ENCODE measurements around the gene ERC1. TPM values are rescaled to one million over a fixed set of nuclear protein-coding genes. Genes with fewer than 3 reads are reported as not detected.

ERC1 gene
- total RNA-seq, 1 experiment from 2014 or later = 12.3 TPM

DNA sequence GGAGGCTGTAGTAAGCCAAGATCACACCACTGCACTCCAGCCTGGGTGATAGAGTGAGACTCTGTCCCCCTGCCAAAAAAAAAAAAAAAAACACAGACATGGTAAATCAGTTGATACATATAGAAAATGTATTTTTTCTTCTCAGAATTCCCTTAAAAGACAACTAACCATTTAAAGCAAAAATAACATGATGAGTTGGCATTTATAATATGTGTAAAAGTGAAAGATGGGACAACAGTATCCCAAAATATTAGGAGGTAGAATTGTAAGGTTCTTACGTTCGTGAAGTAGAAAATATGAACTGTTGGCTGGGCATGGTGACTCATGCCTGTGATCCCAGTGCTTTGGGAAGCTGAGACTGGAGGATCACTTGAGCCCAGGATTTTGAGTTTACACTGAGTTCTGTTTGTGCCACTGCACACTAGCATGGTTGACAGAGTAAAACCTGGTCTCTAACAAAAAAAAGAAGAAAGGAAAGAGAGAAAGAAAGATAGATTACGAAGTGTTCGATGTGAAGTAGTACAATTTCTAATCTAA, 306.7 kb downstream of the ERC1 start:
- no peaks in the 10 kb centered on the region for H4K20me1 ChIP-seq (ENCODE audit: low read length)
- intact Hi-C loops (cut with micrococcal nuclease) = no loop called here
- H3K36me3 ChIP-seq (ENCODE audit: low read depth, low read length) = 0 out of 2 replicates have a peak, but pooled peaks cover 4% of the 10 kb centered on the region
- no peaks in the 10 kb centered on the region for H3K9me2 ChIP-seq (replicated peaks; ENCODE audit: low read length)
- no peaks in the 10 kb centered on the region for H3K27me3 ChIP-seq (ENCODE audit: low read length)
- DNase-seq (no peak), ATAC-seq (no peak)
- no peaks in the 10 kb centered on the region for H3K9me3 ChIP-seq (ENCODE audit: low read length)
- H3K9ac ChIP-seq (ENCODE audit: low read length) = no peak overlapping the region
- no peaks in the 10 kb centered on the region for H3K79me2 ChIP-seq (ENCODE audit: low read length)
- H3K4me3 ChIP-seq (ENCODE audit: low read length) = no peak overlapping the region
- H3K4me2 ChIP-seq (ENCODE audit: low read length) = no peak overlapping the region
- POLR2A ChIA-PET (ENCODE audit: unreplicated experiment) = no interaction called here
- CTCF ChIA-PET = no interaction called here
- BruUV-seq (replicated peaks) = no TSS peak
- TF ChIP-seq, protein P1, sequence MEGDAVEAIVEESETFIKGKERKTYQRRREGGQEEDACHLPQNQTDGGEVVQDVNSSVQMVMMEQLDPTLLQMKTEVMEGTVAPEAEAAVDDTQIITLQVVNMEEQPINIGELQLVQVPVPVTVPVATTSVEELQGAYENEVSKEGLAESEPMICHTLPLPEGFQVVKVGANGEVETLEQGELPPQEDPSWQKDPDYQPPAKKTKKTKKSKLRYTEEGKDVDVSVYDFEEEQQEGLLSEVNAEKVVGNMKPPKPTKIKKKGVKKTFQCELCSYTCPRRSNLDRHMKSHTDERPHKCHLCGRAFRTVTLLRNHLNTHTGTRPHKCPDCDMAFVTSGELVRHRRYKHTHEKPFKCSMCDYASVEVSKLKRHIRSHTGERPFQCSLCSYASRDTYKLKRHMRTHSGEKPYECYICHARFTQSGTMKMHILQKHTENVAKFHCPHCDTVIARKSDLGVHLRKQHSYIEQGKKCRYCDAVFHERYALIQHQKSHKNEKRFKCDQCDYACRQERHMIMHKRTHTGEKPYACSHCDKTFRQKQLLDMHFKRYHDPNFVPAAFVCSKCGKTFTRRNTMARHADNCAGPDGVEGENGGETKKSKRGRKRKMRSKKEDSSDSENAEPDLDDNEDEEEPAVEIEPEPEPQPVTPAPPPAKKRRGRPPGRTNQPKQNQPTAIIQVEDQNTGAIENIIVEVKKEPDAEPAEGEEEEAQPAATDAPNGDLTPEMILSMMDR (conservative IDR thresholded peaks at IDR 0.05; ENCODE audit: low read depth, low read length) = no peak
- TF ChIP-seq EZH2 (IDR thresholded peaks at IDR 0.05; ENCODE audit: low read length, unreplicated experiment) (no peak), EZH2phosphoT487 (IDR thresholded peaks at IDR 0.05; ENCODE audit: borderline replicate concordance, low read length) (no peak)
- peaks cover 9% of the 10 kb centered on the region for H3K4me1 ChIP-seq (ENCODE audit: insufficient read depth, low read length)
- no peaks in the 10 kb centered on the region for H3F3A ChIP-seq (ENCODE audit: low read length, unreplicated experiment)
- no peak overlapping the region for H2AFZ ChIP-seq (ENCODE audit: low read length)
- H3K27ac ChIP-seq (ENCODE audit: low read length) = no peak overlapping the region

GRCh38 chr12:1300460-1300859, 309.4 kb downstream of the ERC1 start:
- Histone ChIP-seq H3K27me3 (ENCODE audit: low read length) (no peaks in the 10 kb centered on the region), H3K9me3 (ENCODE audit: low read length) (no peaks in the 10 kb centered on the region), H2AFZ (ENCODE audit: low read length) (no peak overlapping the region), H3K4me2 (ENCODE audit: low read length) (no peak overlapping the region), H3F3A (ENCODE audit: low read length, unreplicated experiment) (no peaks in the 10 kb centered on the region), H3K4me1 (ENCODE audit: insufficient read depth, low read length) (peaks cover 12% of the 10 kb centered on the region), H4K20me1 (ENCODE audit: low read length) (no peaks in the 10 kb centered on the region), H3K27ac (ENCODE audit: low read length) (no peak overlapping the region), H3K9ac (ENCODE audit: low read length) (no peak overlapping the region), H3K4me3 (ENCODE audit: low read length) (no peak overlapping the region), H3K36me3 (ENCODE audit: low read depth, low read length) (no peaks in the 10 kb centered on the region), H3K79me2 (ENCODE audit: low read length) (no peaks in the 10 kb centered on the region), H3K9me2 (replicated peaks; ENCODE audit: low read length) (no peaks in the 10 kb centered on the region)
- BruUV-seq (replicated peaks) = no TSS peak
- POLR2A ChIA-PET (ENCODE audit: unreplicated experiment) = no interaction called here
- intact Hi-C loops (cut with micrococcal nuclease) = no loop called here
- CTCF ChIA-PET = no interaction called here
- no peak for TF ChIP-seq EZH2phosphoT487 (IDR thresholded peaks at IDR 0.05; ENCODE audit: borderline replicate concordance, low read length)
- TF ChIP-seq, protein P1 (conservative IDR thresholded peaks at IDR 0.05; ENCODE audit: low read depth, low read length) = no peak
- no peak for TF ChIP-seq EZH2 (IDR thresholded peaks at IDR 0.05; ENCODE audit: low read length, unreplicated experiment)
- no peak for ATAC-seq
- no peak for DNase-seq

DNA sequence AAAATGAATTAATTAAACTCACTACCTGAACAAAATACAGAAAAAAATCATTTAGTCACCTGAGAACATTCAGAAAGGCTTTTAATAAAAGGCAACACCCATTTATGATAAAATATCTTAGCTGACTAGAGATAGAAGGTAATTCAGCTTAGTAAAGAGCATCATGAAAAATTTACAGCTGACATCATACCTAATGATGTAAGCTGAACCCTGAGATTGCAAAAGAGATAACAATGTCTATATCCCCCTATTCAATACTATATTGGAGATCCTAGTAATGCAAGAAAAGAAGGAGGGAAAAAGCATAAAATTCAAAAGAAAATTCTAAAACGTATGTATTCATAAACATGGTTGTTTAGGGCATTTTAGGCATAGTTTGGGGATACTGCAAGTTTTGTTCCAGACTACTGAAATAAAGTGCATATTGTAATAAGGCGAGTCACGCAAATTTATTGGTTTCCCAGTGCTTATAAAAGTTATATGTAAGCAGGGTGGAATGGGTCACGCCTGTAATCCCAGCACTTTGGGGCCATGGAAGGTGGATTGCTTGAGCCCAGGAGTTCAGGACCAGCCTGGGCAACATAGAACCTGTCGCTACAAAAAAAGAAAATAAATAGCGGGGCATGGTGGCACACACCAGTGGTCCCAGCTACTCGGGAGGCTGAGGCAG, 311.3 kb downstream of the ERC1 start:
- Histone ChIP-seq H2AFZ (ENCODE audit: low read length) (no peak overlapping the region), H3K9me2 (replicated peaks; ENCODE audit: low read length) (no peaks in the 10 kb centered on the region), H3K4me1 (ENCODE audit: insufficient read depth, low read length) (peaks cover 12% of the 10 kb centered on the region), H3K4me2 (ENCODE audit: low read length) (peak overlapping the region; percentile 42; the same call in 1 of the 2 replicates), H4K20me1 (ENCODE audit: low read length) (no peaks in the 10 kb centered on the region), H3K27ac (ENCODE audit: low read length) (peak overlapping the region; percentile 33), H3K4me3 (ENCODE audit: low read length) (no peak overlapping the region), H3K9me3 (ENCODE audit: low read length) (no peaks in the 10 kb centered on the region), H3K79me2 (ENCODE audit: low read length) (no peaks in the 10 kb centered on the region), H3F3A (ENCODE audit: low read length, unreplicated experiment) (no peaks in the 10 kb centered on the region), H3K9ac (ENCODE audit: low read length) (no peak overlapping the region), H3K27me3 (ENCODE audit: low read length) (no peaks in the 10 kb centered on the region), H3K36me3 (ENCODE audit: low read depth, low read length) (no peaks in the 10 kb centered on the region)
- ChIA-PET POLR2A (ENCODE audit: unreplicated experiment) (no interaction called here), CTCF (no interaction called here)
- BruUV-seq (replicated peaks) = no TSS peak
- DNase-seq = peak; percentile 64
- TF ChIP-seq, protein P1 (conservative IDR thresholded peaks at IDR 0.05; ENCODE audit: low read depth, low read length) = no peak
- TF ChIP-seq EZH2phosphoT487 (IDR thresholded peaks at IDR 0.05; ENCODE audit: borderline replicate concordance, low read length) (no peak), EZH2 (IDR thresholded peaks at IDR 0.05; ENCODE audit: low read length, unreplicated experiment) (no peak)
- ATAC-seq = peak; percentile 77
- intact Hi-C loops (cut with micrococcal nuclease) = no loop called here
